Measurements from ENCODE around the gene CACNA2D1. TPM values are rescaled to one million over a fixed set of nuclear protein-coding genes. Genes with fewer than 3 reads are reported as not detected.

Gene CACNA2D1
- total RNA-seq, 4 donors from 2014 or later = 30.6 to 60.0 (median 45.7) TPM

GRCh38 chr7:82109288-82109687, 334.3 kb downstream of the CACNA2D1 start:
- Histone ChIP-seq H3K4me1 (peaks cover 0 to 11% (median 5%) of the 10 kb centered on the region in 4 donors), H3K27ac (replicated peaks in 1 of 4) (no peak overlapping the region), H3K4me3 (no peak overlapping the region), H3K9me3 (no peaks in the 10 kb centered on the region), H3K36me3 (no peaks in the 10 kb centered on the region), H3K27me3 (no peaks in the 10 kb centered on the region)
- intact Hi-C loops (cut with DNase I) = no loop called here
- no peak for DNase-seq (ENCODE audit: extremely low spot score)
- 50% methylated on average over 1 of the region's 1 CpG for WGBS
- TF ChIP-seq, protein P1, sequence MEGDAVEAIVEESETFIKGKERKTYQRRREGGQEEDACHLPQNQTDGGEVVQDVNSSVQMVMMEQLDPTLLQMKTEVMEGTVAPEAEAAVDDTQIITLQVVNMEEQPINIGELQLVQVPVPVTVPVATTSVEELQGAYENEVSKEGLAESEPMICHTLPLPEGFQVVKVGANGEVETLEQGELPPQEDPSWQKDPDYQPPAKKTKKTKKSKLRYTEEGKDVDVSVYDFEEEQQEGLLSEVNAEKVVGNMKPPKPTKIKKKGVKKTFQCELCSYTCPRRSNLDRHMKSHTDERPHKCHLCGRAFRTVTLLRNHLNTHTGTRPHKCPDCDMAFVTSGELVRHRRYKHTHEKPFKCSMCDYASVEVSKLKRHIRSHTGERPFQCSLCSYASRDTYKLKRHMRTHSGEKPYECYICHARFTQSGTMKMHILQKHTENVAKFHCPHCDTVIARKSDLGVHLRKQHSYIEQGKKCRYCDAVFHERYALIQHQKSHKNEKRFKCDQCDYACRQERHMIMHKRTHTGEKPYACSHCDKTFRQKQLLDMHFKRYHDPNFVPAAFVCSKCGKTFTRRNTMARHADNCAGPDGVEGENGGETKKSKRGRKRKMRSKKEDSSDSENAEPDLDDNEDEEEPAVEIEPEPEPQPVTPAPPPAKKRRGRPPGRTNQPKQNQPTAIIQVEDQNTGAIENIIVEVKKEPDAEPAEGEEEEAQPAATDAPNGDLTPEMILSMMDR (IDR thresholded peaks at IDR 0.05) = no peak
- TF ChIP-seq POLR2AphosphoS5 (IDR thresholded peaks at IDR 0.05) = no peak
- TF ChIP-seq EP300 (IDR thresholded peaks at IDR 0.05) = no peak
- TF ChIP-seq POLR2A (IDR thresholded peaks at IDR 0.05; ENCODE audit: low read depth) = no peak

- Histone ChIP-seq H3K9me3 (no peaks in the 10 kb centered on the region), H3K27ac (replicated peaks in 1 of 4) (no peak overlapping the region), H3K4me1 (peaks cover 0 to 11% (median 5%) of the 10 kb centered on the region in 4 donors), H3K36me3 (no peaks in the 10 kb centered on the region), H3K4me3 (no peak overlapping the region), H3K27me3 (no peaks in the 10 kb centered on the region)
- TF ChIP-seq EP300 (IDR thresholded peaks at IDR 0.05) (no peak), POLR2A (IDR thresholded peaks at IDR 0.05; ENCODE audit: low read depth) (no peak), POLR2AphosphoS5 (IDR thresholded peaks at IDR 0.05) (no peak)
- TF ChIP-seq, protein P1 (IDR thresholded peaks at IDR 0.05) = no peak
- 71% methylated on average over 3 of the region's 3 CpGs for WGBS
- DNase-seq (ENCODE audit: extremely low spot score) = no peak
- intact Hi-C loops (cut with DNase I) = no loop called here
Observed at GRCh38 chr7:82106201-82106600, 337.4 kb downstream of the CACNA2D1 start.

GRCh38 chr7:82105463-82105862, 338.1 kb downstream of the CACNA2D1 start:
- peaks cover 0 to 10% (median 5%) of the 10 kb centered on the region in 4 donors for H3K4me1 ChIP-seq
- no peaks in the 10 kb centered on the region for H3K27me3 ChIP-seq
- intact Hi-C loops (cut with DNase I) = no loop called here
- no peak for DNase-seq (ENCODE audit: extremely low spot score)
- no peak overlapping the region for H3K4me3 ChIP-seq
- TF ChIP-seq POLR2A (IDR thresholded peaks at IDR 0.05; ENCODE audit: low read depth) (no peak), EP300 (IDR thresholded peaks at IDR 0.05) (no peak), POLR2AphosphoS5 (IDR thresholded peaks at IDR 0.05) (no peak)
- TF ChIP-seq, protein P1 (IDR thresholded peaks at IDR 0.05) = no peak
- WGBS = 65% methylated on average over 3 of the region's 3 CpGs
- H3K36me3 ChIP-seq = no peaks in the 10 kb centered on the region
- H3K9me3 ChIP-seq = no peaks in the 10 kb centered on the region
- H3K27ac ChIP-seq (replicated peaks in 1 of 4) = no peak overlapping the region

DNA sequence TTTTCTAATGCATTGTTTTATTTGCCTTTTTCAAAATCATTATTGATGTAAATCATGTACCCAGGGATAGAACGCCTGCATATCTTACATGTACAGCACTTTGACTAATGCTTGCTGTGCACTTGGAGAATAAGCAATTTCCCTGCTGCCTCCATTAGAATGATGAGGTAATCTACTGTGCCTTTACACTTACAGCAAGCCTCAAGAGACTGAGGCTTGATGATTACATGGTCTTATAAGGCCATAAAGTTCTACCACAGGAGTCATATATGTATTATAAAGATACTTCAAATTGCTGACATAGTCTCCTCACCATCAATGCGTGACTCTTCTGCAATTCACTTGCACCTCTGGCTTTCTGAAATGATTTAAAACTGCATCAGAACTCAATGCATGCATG, 345.2 kb downstream of the CACNA2D1 start:
- H3K9me3 ChIP-seq = no peaks in the 10 kb centered on the region
- H3K4me3 ChIP-seq = no peak overlapping the region
- intact Hi-C loops (cut with DNase I) = no loop called here
- no peaks in the 10 kb centered on the region for H3K36me3 ChIP-seq
- H3K4me1 ChIP-seq = no peaks in the 10 kb centered on the region
- H3K27me3 ChIP-seq = no peaks in the 10 kb centered on the region
- no peak for TF ChIP-seq EP300 (IDR thresholded peaks at IDR 0.05)
- no peak for TF ChIP-seq POLR2AphosphoS5 (IDR thresholded peaks at IDR 0.05)
- TF ChIP-seq, protein P1 (IDR thresholded peaks at IDR 0.05) = no peak
- TF ChIP-seq POLR2A (IDR thresholded peaks at IDR 0.05; ENCODE audit: low read depth) = no peak
- H3K27ac ChIP-seq (replicated peaks in 1 of 4) = no peak overlapping the region
- WGBS = 91% methylated on average over 2 of the region's 2 CpGs
- no peak for DNase-seq (ENCODE audit: extremely low spot score)

DNA sequence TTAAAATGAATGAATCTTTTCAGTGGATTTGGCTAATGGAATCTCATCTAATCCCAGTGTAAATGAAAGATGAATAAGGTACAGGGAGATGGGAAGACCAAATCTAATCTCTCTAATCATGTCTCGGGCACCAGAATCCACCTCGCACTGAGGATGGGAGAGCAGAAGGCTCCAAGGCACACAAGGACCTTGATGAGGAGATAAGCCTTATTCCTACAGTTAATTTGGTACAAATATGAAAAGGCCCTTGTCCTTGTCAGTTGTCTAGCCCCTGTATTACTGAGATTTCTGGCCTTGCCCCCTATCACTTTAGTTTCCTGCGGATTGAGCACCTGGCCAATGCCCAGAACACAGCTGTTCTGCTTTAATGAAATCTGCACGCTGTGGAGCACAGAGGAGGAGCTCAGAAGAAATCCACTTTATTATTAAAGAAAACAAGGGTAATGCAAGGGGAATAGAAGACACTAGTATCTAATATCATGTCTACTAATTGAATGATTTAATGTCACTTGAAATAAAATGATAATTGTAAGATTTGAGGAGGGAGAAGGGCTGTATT, 352.4 kb downstream of the CACNA2D1 start:
- WGBS = 76% methylated on average over 4 of the region's 4 CpGs
- no peaks in the 10 kb centered on the region for H3K9me3 ChIP-seq
- no peaks in the 10 kb centered on the region for H3K4me1 ChIP-seq
- TF ChIP-seq EP300 (IDR thresholded peaks at IDR 0.05) (no peak), POLR2AphosphoS5 (IDR thresholded peaks at IDR 0.05) (no peak), POLR2A (IDR thresholded peaks at IDR 0.05; ENCODE audit: low read depth) (no peak)
- TF ChIP-seq, protein P1 (IDR thresholded peaks at IDR 0.05) = no peak
- no peaks in the 10 kb centered on the region for H3K27me3 ChIP-seq
- intact Hi-C loops (cut with DNase I) = no loop called here
- H3K4me3 ChIP-seq = no peak overlapping the region
- no peaks in the 10 kb centered on the region for H3K36me3 ChIP-seq
- DNase-seq (ENCODE audit: extremely low spot score) = no peak
- H3K27ac ChIP-seq (replicated peaks in 1 of 4) = no peak overlapping the region
